Heart left ventricle (tissue), 16 donors: ENCODE data around the gene PLA2G2C. TPM values are rescaled to one million over a fixed set of nuclear protein-coding genes. Genes with fewer than 3 reads are reported as not detected.

Experiments used
- ATAC-seq, 4 donors: fragments of 200-7000 bp; cut with Tn5 transposase; one replicate each; pipeline ENCODE4 v1.9.1; 2020 to 2022; ENCODE audit warnings: moderate library complexity in 4 of 4, mild to moderate bottlenecking in 3 of 4, moderate number of reproducible peaks in 1 of 4
- DNase-seq, 5 donors: peaks; one replicate each; pipeline ENCODE4 v3.0.0-alpha.2; 2020
- H3K27ac ChIP-seq, 12 donors: fragments of 200-600 bp; sonication (generic) in 4 of 12; one replicate each; pipeline versions ENCODE4 v1.5.0 to v1.8.0; 2016 to 2022; ENCODE audit warnings: mild to moderate bottlenecking in 2 of 12
- H3K27me3 ChIP-seq, 9 donors: fragments of 200-600 bp; sonication (generic) in 2 of 9; one replicate each; pipeline versions ENCODE4 v1.5.1 to v1.8.0; 2016 to 2022; ENCODE audit warnings: mild to moderate bottlenecking in 3 of 9
- H3K36me3 ChIP-seq, 9 donors: fragments of 200-600 bp; sonication (generic) in 2 of 9; one replicate each; pipeline versions ENCODE4 v1.5.0 to v1.8.0; 2018 to 2022; ENCODE audit warnings: mild to moderate bottlenecking in 2 of 9
- H3K4me1 ChIP-seq, 12 donors: fragments of 200-600 bp; sonication (generic) in 4 of 12; one replicate each; pipeline versions ENCODE4 v1.5.0 to v1.8.0; 2016 to 2022; ENCODE audit warnings: mild to moderate bottlenecking in 3 of 12
- H3K4me3 ChIP-seq, 12 donors: fragments of 200-600 bp; sonication (generic) in 4 of 12; one replicate each; pipeline versions ENCODE4 v1.5.0 to v1.8.0; 2017 to 2022; ENCODE audit warnings: mild to moderate bottlenecking in 9 of 12, moderate library complexity in 4 of 12
- H3K9me3 ChIP-seq, 12 donors: fragments of 200-600 bp; sonication (generic) in 4 of 12; one replicate each; pipeline versions ENCODE4 v1.5.0 to v1.8.0; 2016 to 2022; ENCODE audit warnings: mild to moderate bottlenecking in 1 of 12
- POLR2A ChIP-seq, 2 donors: fragments of 450-650 bp; IDR thresholded peaks; one replicate each; pipeline ENCODE4 v1.6.1; 2017; ENCODE audit warnings: antibody characterized with exemption in 2 of 2, mild to moderate bottlenecking in 2 of 2, moderate library complexity in 2 of 2
- WGBS, 4 donors: extraction: QIAGEN DNeasy Blood & Tissue Kit in 2 of 4; methylation state at CpG; one replicate each; pipeline versions ENCODE4 v1.1.5 to v1.1.7; 2013 to 2018; 5-methylcytosine and 5-hydroxymethylcytosine counted together
- intact Hi-C, 10 donors: fragments of 100-400 bp; cut with DNase I; formaldehyde crosslinking; loops; one replicate each; pipeline versions ENCODE4 v1.11.1 to v1.14.2; 2022
- polyA plus RNA-seq, 2 donors: library from polyadenylated mRNA; stranded (reverse); fragments of 200-250 nt; gene quantifications; one replicate each; pipeline ENCODE4 v1.2.3, GENCODE V29; 2013
- total RNA-seq, 9 donors: library from RNA; depleted of rRNA in 2 of 9; stranded (reverse); fragments of >200 nt in 2 of 9; fragmentation: NEBNext Ultra II Directional in 3 of 9; extraction: Animal tissue kit (Norgen Biotek cat#: 25700) in 3 of 9; gene quantifications; one replicate each; pipeline versions ENCODE4 v1.1.0 to v1.2.4, GENCODE V29; 2016 to 2023
- TF ChIP-seq, protein P1 (sequence below), 12 donors: fragments of 200-600 bp; sonication (generic) in 4 of 12; IDR thresholded peaks; one replicate each; pipeline versions ENCODE4 v1.5.0 to v1.8.0; 2018 to 2022; ENCODE audit warnings: antibody characterized with exemption in 12 of 12, mild to moderate bottlenecking in 5 of 12
- donor health status: ischemic (EF 13 %, LVEDD 7.1; RV severe dilation, severe dysfunction).
- donor health status: healthy with polysubstance abuse.
- donor health status: DM: no; HTN: yes; CAD: no.
- donor health status: DM: no; HTN: no; CAD: no.
- donor health status: ischemic (EF 25% LVEDD 6.9; RV normal size, moderate dysfunction).
- donor health status: ischemic (EF 25% LVEDD 5.7; RV mildly dilated, moderate dysfunction).
- donor health status: healthy.
- donor health status: DM: yes; HTN: yes; CAD: no.
- donor health status: ischemic (EF 35%, LVEDD 5.7; RV mildly dilated, moderate dysfunction).
- donor health status: nonischemic (EF 11% LVEDD 7.7; RV severe dilation, severe dysfunction).
- donor health status: DM: yes; HTN: yes; CAD: no.
- donor health status: PGD.
- donor health status: ischemic (EF 29% LVEDD 5.4; RV normal size, mild dysfunction).
- donor health status: nonischemic (EF 23%, LVEDD 6.1; RV moderate dilation, normal function).

PLA2G2C gene
- total and polyA plus RNA-seq, 11 donors, result 0.16 TPM; not detected in 10

DNA sequence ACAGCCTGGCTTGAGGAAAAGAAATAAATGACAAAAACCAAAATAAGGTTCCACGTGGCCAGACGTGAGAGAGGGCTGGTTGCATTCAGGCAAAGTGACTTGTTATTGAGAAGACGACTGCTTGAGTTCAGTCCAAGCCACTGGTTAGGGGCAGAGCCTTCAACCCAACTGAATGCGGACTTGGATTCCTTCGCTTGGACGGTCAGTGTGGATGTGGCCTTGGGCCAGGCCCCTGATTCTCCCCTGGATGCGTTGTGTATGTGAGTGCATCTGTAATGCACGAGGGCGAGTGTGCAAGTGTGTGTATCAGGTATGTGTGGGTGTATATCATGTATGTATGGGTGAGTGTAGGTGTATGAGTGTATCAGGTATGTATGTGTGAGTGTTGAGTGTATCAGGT is 45.3 kb downstream of the PLA2G2C start:
- ATAC-seq (no peak), DNase-seq (no peak)
- no peak overlapping the region for H3K27ac ChIP-seq
- H3K27me3 ChIP-seq, result no peaks in the 10 kb centered on the region
- H3K9me3 ChIP-seq, result no peaks in the 10 kb centered on the region
- H3K36me3 ChIP-seq, result no peaks in the 10 kb centered on the region
- TF ChIP-seq POLR2A (IDR thresholded peaks at IDR 0.05), result no peak
- TF ChIP-seq, protein P1, sequence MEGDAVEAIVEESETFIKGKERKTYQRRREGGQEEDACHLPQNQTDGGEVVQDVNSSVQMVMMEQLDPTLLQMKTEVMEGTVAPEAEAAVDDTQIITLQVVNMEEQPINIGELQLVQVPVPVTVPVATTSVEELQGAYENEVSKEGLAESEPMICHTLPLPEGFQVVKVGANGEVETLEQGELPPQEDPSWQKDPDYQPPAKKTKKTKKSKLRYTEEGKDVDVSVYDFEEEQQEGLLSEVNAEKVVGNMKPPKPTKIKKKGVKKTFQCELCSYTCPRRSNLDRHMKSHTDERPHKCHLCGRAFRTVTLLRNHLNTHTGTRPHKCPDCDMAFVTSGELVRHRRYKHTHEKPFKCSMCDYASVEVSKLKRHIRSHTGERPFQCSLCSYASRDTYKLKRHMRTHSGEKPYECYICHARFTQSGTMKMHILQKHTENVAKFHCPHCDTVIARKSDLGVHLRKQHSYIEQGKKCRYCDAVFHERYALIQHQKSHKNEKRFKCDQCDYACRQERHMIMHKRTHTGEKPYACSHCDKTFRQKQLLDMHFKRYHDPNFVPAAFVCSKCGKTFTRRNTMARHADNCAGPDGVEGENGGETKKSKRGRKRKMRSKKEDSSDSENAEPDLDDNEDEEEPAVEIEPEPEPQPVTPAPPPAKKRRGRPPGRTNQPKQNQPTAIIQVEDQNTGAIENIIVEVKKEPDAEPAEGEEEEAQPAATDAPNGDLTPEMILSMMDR (IDR thresholded peaks at IDR 0.05), result no peak
- intact Hi-C loops, result no loop called here
- no peak overlapping the region for H3K4me3 ChIP-seq
- peaks cover 0 to 7% (median 0%) of the 10 kb centered on the region in 12 donors for H3K4me1 ChIP-seq
- 87 to 90% (median 88%) methylated on average over 9 of the region's 9 CpGs for WGBS, 4 donors

DNA sequence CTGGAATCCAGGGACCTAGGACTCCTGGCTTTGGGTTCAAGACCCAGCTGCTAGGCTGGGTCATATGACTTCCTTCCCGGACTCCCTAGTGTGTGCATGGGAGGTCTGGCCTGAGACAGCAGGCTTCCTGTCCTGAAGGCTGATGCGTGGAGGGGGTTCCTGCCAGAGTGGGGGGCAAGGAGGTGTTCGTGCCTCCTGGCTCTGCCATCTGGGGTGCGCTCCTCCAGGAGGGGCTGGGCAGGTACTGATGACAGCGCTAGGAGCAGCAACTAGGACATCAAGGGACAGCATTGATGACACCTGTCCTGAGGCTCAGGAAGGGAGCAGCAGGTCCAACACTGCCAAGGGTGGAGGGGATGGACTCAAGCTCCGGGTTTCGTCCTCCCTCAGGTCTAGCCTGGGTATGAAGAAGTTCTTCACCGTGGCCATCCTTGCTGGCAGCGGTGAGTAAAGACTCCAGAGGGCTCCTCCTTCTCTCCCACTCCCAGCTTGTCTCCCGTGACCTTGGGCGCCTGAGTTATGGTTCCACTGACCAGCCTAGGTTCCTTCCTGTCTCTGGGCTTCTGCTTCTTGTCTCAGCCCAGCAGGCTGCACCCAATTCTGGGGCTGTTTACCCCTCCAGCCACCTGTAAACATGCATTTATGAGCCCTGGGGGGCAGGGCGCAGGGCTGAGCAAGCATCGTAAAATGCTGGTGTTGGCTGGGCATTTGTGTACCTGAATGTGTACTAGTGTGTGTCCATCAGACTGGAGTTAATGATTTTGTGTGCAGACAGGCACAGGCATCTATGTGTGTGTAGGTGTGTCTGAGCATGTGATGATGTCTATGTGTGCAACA is 46.3 kb downstream of the PLA2G2C start:
- TF ChIP-seq, protein P1 (IDR thresholded peaks at IDR 0.05), result no peak
- TF ChIP-seq POLR2A (IDR thresholded peaks at IDR 0.05), result no peak
- no peaks in the 10 kb centered on the region for H3K36me3 ChIP-seq
- no peaks in the 10 kb centered on the region for H3K9me3 ChIP-seq
- intact Hi-C loops, result no loop called here
- 80 to 85% (median 80%) methylated on average over 13 of the region's 13 CpGs for WGBS, 4 donors
- no peak for DNase-seq
- H3K27me3 ChIP-seq, result no peaks in the 10 kb centered on the region
- H3K4me1 ChIP-seq, result peaks cover 0 to 4% (median 0%) of the 10 kb centered on the region in 12 donors
- no peak overlapping the region for H3K4me3 ChIP-seq
- ATAC-seq, result no peak
- no peak overlapping the region for H3K27ac ChIP-seq

DNA sequence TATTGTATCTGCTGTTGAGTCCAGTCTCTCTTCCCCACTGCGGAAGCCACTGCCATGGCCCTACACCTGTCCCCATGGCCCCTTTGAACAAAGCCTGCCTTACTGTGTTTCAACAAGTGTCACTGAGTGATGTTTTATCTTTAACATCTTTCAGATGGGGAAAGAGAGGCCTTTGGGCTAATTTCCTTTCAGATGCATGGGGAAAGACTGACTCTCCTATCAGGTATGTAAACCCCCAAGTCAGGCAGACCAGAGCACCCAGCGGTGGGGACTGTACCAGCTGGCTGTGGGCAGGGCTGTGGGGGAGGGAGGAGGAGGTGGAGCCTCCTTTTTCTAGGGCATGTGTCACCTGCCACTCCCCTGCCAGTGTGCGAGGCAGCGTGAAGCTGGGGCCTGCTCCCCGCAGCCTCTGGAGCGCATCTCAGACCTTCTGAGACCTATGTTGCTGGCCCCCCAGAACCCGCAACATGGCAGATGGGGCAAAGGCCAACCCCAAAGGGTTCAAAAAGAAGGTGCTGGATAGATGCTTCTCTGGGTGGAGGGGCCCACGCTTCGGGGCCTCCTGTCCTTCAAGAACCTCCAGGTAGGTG is 47.3 kb downstream of the PLA2G2C start, which contains the start of gene PLA2G2F:
PLA2G2F (plus strand) TSS at position 363 of the 590 bp plus-strand sequence; CDS start at position 468, 105 bp downstream.
- no peak for TF ChIP-seq POLR2A (IDR thresholded peaks at IDR 0.05)
- TF ChIP-seq, protein P1 (IDR thresholded peaks at IDR 0.05), result no peak
- H3K4me1 ChIP-seq, result no peaks in the 10 kb centered on the region
- H3K4me3 ChIP-seq, result no peak within 1 kb of the TSS
- intact Hi-C loops, result no loop called here
- DNase-seq (no peak), ATAC-seq (no peak)
- no peaks in the 10 kb centered on the region for H3K9me3 ChIP-seq
- no peaks in the 10 kb centered on the region for H3K36me3 ChIP-seq
- H3K27ac ChIP-seq, result no peak within 1 kb of the TSS
- H3K27me3 ChIP-seq, result no peaks in the 10 kb centered on the region
- WGBS, 4 donors, result 85 to 94% (median 92%) methylated on average over 9 of the region's 9 CpGs

DNA sequence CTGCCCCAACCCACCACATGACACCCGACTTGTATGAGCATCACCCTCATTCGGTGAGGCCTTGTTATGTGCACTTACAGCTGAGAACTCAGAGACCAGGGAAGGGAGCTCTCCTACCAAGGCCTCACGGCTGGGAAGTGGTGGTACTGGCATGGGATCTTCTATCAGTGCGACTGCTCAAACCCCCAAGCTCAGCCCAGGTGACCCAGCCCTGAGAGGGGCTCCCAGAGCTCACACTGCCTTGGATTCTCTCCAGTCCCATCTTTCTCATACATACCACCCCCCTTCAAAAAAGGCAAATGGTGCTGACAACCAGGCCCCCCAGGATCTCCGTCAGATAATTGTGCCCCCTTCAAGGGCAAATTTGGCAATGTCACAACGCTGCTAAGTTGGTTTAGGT is 48.0 kb downstream of the PLA2G2C start:
- H3K4me3 ChIP-seq, result no peak overlapping the region
- intact Hi-C loops, result no loop called here
- H3K27ac ChIP-seq, result no peak overlapping the region
- H3K9me3 ChIP-seq, result no peaks in the 10 kb centered on the region
- ATAC-seq, result no peak
- DNase-seq, result no peak
- H3K4me1 ChIP-seq, result no peaks in the 10 kb centered on the region
- H3K27me3 ChIP-seq, result no peaks in the 10 kb centered on the region
- no peaks in the 10 kb centered on the region for H3K36me3 ChIP-seq
- no peak for TF ChIP-seq POLR2A (IDR thresholded peaks at IDR 0.05)
- TF ChIP-seq, protein P1 (IDR thresholded peaks at IDR 0.05), result no peak
- 82 to 91% (median 88%) methylated on average over 5 to 6 of the region's 6 CpGs for WGBS, 4 donors
